Brain pericyte (primary cell): ENCODE data around the gene ATOSA.

ENCODE experiments used
- DNase-seq: peaks from one replicate; pipeline ENCODE4 v3.0.0-alpha.2; 2012; ENCODE audit warnings: low read depth, low spot score

The ATOSA gene

GRCh38 chr15:52651868-52652267 lies 27.3 kb downstream of the ATOSA start:
- DNase-seq, result peak; percentile 83

GRCh38 chr15:52651114-52651513 lies 28.1 kb downstream of the ATOSA start:
- DNase-seq, result no peak

GRCh38 chr15:52649686-52650085 lies 29.5 kb downstream of the ATOSA start:
- no peak for DNase-seq

- DNase-seq, result no peak
Measured at GRCh38 chr15:52645916-52646315, 33.3 kb downstream of the ATOSA start.

- no peak for DNase-seq
Measured at GRCh38 chr15:52642386-52643361, 36.5 kb downstream of the ATOSA start.

GRCh38 chr15:52636459-52636858 lies 42.7 kb downstream of the ATOSA start:
- no peak for DNase-seq

GRCh38 chr15:52635908-52636307 lies 43.3 kb downstream of the ATOSA start:
- no peak for DNase-seq
